Stimulated activated CD8-positive, alpha-beta memory T cell treated with anti-CD3 and anti-CD28 coated beads, Interleukin-15, amount 100 ng/mL, for 24 hours (primary cell): ENCODE data around the gene GPR107.
A peak's percentile ranks its signal among the peaks of the same experiment; 100 is the strongest.

Source experiments
- DNase-seq: peaks from one replicate; pipeline ENCODE4 v3.0.0-alpha.2; 2020; ENCODE audit warnings: low read depth

The GPR107 gene

DNA sequence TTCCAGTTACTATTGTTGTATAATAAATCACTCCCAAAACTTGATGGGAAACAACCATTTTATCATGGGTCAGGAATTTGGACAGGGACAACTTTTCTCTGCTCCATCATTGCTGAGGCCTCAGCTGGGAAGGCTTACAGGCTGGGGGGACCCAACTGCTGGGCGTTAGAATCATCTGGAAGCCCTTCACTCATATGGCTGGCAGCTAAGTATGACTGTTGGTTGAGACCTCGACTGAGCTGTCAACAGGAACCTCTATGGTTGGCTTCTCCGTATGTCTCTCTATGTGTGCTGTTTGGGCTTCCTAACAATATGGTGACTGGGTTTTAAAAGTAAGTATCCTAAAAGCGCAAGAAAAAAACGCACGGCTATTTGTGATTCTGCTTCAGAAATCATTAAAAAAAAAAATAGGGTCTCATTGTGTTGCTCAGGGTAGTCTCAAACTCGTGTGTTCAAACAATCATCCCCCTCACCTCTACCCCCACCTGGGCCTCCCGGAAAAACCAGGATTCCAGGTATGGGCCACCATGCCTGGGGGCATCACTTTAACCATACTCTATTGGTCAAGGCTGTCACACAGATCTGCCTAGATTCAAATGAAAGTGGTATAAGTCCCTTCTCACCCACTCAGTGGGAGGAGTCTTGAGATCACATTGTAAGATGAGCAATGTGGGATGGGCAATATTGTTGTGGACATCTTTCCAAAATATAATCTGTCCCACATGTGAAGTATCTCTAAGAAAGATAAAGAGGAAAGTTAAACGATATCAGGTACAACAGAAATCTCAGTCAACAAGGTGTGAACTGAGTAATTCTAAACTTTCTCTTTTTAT, 26.0 kb upstream of the GPR107 start:
- DNase-seq, result no peak

DNA sequence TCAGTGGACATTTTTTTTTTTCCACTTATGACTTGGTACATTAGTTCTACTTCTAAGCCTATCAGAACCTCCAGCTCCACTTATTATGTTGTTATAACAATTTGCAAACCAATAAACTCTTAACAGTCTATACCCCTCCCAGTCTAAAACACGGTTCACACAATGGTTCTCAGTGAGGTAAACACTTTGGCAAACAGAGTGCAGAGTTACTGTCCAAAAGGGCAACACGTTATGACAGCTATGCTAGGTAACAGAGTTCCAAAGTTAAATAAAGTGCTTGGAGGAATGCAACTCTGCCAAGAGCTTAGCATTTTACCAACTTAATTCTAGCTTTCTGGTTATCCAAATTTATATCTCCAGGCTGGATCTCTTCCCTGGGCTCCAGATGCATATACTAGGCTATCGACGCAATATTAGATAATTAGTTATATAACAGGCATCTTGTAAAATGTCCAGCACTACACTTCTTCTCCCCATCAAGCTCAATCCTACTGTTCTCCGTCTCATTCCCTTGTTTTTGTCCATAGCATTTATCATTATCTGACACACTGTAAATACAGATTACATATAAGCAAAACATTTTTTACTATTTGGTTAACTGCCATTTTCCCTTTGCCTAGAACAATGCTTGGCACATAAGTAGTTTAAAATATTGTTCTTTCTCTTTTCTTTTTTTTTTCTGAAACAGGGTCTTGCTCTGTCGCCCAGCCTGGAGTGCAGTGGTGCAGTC, 25.0 kb upstream of the GPR107 start:
- no peak for DNase-seq

DNA sequence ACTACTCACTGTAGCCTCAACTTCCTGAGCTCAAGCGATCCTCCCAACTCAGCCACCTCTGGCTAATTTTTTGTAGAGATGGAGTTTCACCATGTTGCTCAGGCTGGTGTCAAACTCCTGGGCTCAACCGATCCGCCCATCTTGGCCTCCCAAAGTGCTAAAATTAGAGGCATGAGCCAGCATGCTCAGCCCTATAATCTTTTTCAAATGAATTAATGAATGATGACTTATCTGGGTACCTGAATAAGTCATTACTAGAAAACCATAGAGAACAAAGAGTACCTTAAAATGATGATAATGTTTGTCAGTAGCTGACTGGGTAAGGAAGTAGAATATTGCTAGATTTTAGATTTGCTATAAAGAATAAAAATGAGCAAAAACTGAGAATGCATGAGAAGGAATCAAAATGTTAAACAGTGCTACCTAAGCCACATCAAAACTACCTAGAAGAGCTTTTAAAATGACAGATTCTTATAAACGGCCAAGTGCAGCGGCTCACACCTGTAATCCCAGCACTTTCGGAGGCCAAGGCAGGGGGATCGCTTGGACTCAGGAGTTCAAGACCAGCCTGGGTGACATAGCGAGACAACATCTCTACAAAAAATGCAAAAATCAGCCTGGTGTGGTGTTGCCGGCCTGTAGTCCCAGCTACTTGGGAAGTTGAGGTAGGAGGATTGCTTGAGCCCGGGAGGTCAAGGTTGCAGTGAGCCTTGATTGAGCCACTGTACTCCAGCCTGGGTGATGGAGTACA, 24.3 kb upstream of the GPR107 start:
- DNase-seq, result no peak

DNA sequence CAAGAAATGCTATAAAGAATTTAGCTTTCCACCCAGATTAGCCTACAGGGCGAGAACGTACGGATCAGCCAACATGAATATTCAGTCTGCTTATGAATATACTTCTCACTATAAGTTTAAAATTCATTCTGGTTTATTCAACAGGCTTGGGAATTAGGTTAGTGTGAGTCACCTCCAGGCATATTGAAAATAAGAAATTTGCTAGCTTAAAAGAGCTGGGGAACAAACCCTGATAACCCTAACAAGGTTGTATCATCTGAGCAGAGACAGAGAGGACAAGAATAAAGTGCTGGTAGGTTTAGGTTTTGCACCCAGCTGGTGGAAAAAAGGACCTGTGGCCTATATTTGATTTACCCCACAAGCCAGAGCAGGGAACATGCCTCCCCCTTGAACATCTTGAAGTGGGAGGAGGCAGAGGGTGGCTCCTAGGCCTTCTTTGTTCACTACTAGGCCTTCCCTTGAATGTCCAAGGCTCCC, 23.0 kb upstream of the GPR107 start:
- DNase-seq, result no peak

DNA sequence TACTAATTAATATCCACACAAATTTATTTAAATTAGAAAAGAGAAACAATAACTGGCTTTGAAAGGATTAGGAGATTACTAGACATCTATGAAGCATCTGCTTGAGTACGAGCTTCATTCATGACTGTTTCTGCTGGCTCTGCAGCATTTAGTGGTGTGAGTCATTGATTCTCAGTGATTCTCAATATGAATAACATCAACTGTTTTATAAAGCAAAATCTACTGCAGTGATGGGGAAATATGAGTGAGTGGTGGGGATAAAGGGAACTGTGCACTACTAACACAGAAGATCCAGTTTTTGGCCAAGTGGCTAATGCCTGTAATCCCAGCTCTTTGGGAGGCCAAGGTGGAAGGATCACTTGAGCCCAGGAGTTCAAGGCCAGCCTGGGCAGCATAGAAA, 19.1 kb upstream of the GPR107 start:
- no peak for DNase-seq

DNA sequence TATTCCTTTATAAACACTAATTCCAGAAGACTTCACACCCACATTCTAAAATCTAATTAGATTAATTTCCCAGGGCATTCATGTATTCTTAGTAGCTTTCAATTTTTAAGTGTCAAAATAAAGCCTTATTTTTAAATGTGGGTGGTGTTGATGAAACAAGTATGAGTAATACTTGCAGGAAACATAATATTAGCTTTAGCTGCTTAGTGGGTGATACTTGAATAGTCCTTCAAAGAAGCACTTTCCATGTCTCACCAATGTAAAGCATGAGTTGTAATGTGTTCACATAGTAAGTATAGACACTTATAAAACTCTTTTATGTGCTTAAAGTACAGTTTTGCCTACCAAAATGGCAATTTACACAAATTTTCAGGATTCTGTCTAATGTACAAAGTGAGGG, 17.6 kb upstream of the GPR107 start:
- no peak for DNase-seq

DNA sequence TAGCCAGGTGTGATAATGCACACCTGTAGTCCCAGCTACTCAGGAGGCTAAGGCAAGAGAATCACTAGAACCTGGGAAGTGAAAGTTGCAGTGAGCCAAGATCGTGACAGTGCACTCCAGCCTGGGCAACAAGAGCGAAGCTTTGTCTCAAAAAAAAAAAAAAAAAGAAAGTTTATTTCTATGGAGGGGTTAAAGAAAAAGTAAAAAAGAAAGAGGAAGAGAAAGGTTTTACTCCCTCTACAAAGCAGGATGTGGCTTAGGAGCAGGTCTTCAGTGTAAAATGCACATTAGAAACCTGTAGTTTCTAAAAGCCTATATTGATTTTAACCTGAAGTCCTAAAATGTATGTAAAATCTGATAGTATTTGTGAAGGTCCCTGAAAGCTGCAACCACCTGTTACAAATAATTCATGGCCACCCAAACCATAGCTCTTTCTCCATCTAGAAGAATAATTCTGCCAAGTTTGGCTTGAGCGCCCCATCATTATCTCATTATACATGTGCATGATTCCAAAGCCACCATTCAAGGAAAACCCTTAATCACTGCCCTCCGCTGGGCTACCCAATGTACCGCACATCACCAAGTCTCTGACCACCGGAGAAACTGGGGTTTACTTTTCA, 14.1 kb upstream of the GPR107 start:
- no peak for DNase-seq

DNA sequence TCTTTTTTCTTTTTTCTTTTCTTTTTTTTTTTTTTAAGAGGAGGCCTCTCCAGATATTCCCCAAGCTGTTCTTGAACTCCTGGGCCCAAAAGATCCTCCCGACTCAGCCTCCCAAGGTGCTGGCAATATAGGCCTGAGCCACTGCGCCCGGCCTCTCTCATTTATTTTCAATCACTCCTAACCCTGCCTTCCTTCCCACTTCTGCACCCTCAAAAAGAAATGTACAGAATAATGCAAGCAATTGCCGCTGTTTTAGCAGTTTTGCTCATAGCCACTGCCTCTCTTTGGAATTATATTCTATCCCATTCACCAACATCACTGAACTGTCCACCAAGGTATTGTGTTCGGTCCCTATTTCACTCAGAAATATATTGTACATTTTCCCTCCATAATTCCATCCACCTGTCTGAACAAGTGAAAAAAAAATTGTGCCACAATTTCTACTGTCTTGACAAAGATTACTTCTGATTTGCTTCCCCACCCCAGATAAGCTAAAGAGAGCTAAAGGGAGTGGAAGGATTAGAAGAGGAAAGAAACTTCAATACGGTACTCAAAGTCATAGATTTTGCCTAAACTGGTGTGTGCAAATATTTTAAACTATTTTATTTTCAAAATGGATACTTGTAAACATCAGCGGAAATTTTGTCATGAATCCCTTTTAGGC, 12.6 kb upstream of the GPR107 start:
- DNase-seq, result no peak

DNA sequence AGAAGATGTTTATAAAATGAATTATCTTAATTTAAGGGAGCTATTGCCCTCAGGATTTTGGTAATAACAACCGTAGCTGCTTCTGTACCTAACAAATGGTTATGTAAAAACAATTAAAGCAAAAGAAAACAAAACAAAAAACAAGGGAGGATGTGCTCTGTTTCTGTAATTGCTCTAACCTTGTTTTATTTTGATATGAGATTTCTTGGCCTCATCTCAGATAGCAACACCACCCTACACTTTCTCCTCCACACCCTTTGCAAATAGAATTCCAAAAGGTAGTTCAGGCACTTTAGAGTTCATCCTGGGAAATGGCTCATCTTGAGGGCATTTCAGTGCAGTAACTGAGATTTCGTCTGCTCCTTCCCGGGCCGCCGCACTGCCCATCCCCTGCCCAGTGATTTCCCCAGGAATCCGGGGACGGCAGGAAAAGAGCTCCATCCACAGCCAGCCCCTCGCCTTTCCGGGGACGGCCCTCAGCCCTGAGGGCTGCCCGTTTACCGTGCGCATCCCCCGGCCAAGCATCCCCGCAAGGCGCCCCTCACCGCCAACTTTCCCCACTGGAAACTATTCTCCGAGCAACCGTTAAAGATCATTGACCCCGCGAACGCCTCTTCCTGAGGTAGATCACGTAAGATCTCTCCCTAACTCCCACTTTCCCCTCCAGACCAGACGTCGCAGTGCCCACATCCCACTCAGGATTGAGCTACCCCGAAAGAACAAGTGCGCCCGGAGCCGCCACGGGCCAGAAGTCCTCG, 11.9 kb upstream of the GPR107 start:
- DNase-seq, result no peak

DNA sequence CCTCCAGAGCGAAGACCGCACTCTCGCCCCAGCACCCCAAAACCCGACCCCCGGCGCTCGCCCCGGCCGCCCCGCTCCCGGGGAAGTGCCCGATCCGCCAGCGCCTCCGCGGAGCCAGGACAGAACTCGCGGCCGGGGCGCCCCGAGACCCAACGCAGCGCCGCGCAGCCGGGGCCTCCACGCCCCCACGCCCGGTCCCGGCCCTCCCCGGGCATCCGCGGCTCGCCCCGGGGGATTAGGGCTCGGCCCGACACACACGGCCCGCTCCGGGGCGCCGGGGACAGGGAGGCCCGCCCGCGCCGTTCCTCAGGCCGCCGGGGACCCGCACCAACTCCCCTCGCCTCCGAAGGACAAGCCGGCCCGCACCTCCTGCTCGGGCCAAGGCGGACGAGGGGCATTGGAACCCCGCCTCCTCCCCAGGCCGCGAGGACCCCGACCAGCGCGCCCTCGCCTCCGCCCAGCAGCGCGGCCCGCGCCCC, 11.3 kb upstream of the GPR107 start:
- no peak for DNase-seq

DNA sequence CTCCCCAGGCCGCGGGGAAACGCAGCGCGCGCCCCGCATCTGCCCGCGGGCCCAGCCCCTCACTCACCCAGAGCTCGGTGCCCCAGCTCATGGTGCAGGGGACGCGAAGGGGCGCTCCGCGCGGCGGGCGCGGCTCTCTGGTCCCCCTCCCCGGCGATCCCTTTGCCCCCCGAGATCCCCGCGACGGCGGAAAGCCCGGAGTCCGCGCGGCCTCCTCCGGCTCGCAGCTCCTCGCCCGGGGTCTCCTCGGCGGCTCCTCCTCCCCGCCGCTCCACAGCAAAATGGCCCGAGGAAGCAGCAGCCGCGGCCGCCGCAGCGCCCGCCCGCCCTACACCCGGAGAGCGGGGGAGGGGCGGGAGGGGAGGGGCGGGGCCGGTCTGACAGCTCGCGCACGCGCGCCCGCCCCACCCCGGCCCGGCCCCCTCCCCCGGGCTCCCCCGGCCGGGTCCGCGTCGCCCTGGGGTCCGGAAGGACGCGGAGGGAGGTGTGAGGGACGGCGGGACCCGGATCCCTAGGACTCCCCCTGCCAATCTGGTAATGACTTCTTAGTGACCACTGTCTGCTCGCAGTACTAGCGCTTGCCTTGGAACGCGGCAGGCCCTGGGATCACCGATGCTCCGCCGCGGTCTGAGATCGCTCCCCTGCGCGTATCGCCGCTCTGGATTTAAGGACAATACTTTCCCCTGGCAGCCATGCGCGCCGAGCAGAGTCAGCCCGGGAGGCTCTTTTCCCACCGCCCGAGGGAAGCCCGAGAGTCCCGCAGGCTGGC, 10.6 kb upstream of the GPR107 start, which contains the start of gene FNBP1:
TSS of gene FNBP1 (minus strand) at position 305 of the 769 bp plus-strand sequence. CDS start at position 91, 214 bp downstream.
- peak; percentile 65 for DNase-seq

DNA sequence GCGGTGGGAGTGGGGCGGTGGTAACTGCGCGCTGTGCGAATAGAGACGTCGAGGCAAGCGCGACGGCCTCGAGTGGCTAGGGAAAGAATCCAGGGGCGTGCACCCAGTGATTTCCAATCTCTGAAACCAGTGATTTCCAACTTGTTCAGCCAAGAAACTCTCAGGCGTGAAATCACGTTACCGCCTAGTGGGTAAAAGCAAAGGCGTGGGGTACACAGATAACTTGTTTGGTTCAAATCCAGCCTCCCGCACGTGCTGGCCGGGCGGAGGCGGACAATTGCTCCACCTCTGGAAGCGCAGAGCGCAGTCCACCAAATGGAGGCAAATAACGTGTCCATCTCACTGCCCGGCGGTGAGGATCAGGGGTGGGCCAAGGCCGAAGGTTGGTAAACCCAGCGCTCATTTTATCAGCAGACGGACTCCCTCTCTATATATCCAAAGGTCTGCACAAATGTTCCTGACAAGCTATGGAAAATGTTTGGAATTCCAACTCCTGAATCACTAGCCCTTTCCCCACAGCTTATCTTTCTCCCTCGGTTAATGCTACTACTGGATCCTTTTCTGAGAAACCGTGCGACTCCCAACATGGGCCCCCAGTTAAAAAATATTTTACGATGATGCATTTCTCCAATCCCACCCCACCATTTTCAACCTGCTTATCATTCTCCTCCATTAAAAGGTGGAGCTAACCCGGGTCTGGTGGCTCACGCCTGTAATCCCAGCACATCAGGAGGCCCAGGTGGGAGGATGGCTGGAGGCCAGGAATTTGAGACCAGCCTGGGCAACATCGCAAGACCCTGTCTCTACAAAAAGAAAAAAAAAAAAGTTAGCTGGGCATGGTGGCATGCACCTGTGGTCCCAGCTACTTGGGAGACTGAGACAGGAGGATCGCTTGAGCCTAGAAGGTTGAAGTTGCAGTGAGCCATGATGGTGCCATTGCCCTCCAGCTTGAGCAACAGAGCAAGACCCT, 9.8 kb upstream of the GPR107 start:
- DNase-seq, result no peak

DNA sequence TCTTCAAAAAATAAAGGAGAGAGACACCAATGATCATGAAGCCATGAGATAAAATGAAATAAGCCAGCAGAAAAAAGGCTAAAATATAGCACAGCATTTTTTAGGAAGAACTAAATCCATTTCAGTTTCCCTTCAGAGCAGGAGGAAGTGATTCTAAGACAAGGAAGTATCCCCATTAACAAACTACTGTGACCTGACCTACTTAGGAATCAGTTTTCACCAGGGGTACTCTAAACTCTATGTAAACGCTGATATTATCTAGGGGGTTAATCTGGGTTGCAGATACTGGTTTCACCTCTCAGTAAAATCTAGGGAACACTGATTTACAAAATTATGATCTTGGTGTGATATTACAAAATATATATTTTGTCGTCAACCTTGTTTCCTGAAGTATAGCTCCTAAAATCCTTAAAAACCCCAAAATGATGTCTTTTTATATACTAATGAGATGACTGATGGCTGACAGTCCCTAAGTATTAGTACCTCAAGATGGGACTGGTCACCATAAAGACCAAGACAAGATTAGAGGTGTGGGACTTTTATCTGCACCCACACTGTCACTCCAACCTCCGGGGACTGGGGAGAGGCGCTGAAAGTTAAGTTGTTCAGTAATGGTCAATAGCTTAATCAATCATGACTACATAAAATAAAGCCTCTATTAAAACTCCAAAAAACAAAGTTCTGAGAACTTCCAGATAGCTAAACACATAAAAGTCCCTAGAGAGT, 7.8 kb upstream of the GPR107 start:
- DNase-seq, result no peak

DNA sequence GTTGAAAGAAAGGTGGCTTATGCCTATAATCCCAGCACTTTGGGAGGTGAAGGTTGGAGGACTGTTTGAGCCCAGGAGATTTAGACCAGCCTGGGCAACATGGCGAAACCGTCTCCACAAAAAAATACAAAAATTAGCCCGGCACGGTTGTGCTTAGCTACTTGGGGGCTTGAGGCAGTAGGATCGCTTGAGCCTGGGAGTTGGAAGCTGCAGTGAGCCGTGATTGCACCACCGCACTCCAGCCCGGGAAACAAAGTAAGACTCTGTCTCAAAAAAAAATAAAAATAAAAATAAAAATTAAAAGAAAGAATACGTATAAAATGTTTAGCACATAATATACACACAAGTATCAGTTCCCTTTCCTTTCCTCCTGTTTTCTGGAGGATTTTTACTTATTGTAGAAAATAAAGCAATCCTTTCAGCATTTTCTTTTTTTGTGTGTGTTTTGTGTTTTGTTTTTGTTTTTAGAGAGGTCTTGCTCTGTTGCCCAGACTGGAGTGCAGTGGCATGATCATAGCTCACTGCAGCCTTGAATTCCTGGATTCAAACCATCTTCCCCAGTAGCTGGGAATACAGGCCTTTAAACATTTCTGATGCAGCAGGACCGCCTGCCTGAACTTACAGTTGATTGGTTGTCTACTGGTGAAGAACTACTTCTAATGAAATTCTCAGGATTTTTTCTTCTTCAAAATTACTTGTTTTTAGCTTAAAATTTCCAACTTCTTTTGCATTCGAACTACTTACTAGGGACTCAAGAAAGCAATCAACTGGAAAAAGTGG, 4.1 kb upstream of the GPR107 start:
- no peak for DNase-seq

DNA sequence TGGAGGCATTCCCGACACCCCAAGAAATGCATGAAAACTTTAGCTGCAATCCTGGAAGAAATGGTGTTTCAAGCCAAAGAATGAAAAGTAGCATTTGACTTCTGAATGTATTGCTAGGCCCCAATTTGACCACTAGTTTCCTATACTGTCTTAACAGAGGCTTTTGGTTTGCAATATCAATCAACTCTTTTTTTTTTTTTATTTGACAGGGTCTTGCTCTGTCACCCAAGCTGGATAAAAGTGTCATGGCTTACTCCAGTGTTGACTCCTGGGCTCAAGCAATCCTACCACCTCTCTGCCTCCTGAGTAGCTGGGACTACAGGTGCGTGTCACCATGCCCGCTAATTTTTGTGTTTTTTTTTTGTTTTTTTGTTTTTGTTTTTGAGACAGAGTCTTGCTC, 3.2 kb upstream of the GPR107 start:
- no peak for DNase-seq

DNA sequence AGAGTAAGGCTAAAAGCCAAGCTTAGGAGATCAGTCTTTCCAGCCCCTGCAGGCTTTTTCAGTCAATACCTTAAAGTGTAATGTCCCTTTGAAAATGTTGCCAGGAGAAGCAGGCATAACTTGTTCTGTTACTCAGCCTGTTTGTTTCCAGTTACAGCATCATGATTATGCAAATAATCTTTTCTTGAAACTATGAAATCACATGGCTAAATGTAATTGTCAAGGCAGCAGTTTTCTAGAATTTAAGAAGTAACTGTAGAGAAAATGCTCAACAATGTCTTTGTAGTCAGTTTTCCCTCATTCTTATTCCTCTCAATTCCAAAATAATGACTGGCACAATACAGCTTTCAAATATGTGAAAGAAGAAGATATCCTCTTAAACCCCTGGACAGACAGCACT, 1.9 kb upstream of the GPR107 start:
- no peak for DNase-seq

DNA sequence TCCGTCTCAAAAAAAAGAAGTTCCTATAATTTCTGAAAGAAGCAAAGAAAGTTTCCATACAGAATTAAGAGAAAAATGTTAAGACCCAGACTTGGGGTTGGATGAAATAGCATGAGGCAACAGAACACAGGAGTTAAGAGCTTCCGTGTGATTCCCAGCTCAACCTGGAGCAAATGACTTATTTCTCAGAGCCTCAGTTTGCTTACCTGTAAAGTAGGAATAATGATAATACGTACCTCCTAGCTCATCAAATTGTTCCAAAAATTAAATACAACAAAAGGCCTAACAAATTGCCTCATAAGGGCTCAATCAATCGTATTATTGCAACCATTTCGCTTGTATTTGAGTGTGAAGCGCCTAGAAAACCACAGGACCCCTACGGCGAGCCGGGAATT, 600 bp upstream of the GPR107 start:
- no peak for DNase-seq
